K562 (cell line): Measurements from ENCODE around the gene ADM2. TPM values are rescaled to one million over a fixed set of nuclear protein-coding genes. Genes with fewer than 3 reads are reported as not detected.

Experiments
- ATAC-seq: fragments of 200-7000 bp; cut with Tn5 transposase; 3 replicates; pipeline ENCODE4 v1.9.1; 2020; ENCODE audit warnings: moderate library complexity
- BruUV-seq: library from RNA; stranded (reverse); fragments of 400-500 nt; replicated peaks from 2 replicates; lab custom pipeline; 2021; lab: Mats Ljungman, UMichigan
- CTCF ChIA-PET: fragments of 300-600 bp; formaldehyde crosslinking; extraction: SDS; loops from one replicate; lab custom pipeline; 2021; ENCODE audit warnings: low intra/inter-chr PET ratio; lab: Yijun Ruan, JAX
- POLR2A ChIA-PET: fragments of 300-600, 350-650 bp; sonication (Branson Sonifier 250); formaldehyde crosslinking; extraction: SDS; loops from one replicate; lab custom pipeline; 2021; ENCODE audit warnings: antibody characterized with exemption, inconsistent platforms; lab: Yijun Ruan, JAX
- DNase-seq, 4 experiments: peaks; one replicate each; pipeline versions ENCODE4 v3.0.0 to v3.0.0-alpha.2; 2011 to 2018; ENCODE audit warnings: low spot score in 3 of 4, mixed read lengths in 3 of 4; ENCODE audit errors: extremely low read depth in 1 of 4
- FAIRE-seq: peaks from 2 replicates; lab custom pipeline; 2011; peaks lifted over from hg19 to GRCh38; lab: Jason Lieb, UNC
- H2AFZ ChIP-seq: 2 replicates; pipeline ENCODE4 v1.6.0; 2011; ENCODE audit warnings: low read depth, low read length, control low read depth, inconsistent platforms
- H3K27ac ChIP-seq: fragments of 200-600 bp; 3 replicates; pipeline ENCODE4 v1.8.0; 2011; ENCODE audit warnings: low read depth, mild to moderate bottlenecking, control low read depth, inconsistent platforms, low read length, moderate library complexity, mixed read lengths; ENCODE audit errors: extremely low read depth
- H3K27me3 ChIP-seq, 2 experiments: fragments of 300-600 bp in 1 of 2; 2 replicates in 1 of 2; 3 replicates in 1 of 2; pipeline versions ENCODE4 v1.6.0 to v1.8.0; 2011; ENCODE audit warnings: inconsistent platforms in 2 of 2, low read length in 2 of 2, mild to moderate bottlenecking in 1 of 2, mixed read lengths in 1 of 2, moderate library complexity in 1 of 2; ENCODE audit not compliant: control insufficient read depth in 2 of 2, insufficient read depth in 2 of 2
- H3K36me3 ChIP-seq: fragments of 300-600 bp; 3 replicates; pipeline ENCODE4 v1.8.0; 2011; ENCODE audit warnings: mild to moderate bottlenecking, low read length, inconsistent platforms; ENCODE audit not compliant: control insufficient read depth, insufficient read depth
- H3K4me1 ChIP-seq, 2 experiments: fragments of 200-600 bp in 1 of 2; replicated peaks in 1 of 2; 2 replicates in 1 of 2; 3 replicates in 1 of 2; pipeline versions ENCODE4 v1.5.1 to v1.8.0; 2011; ENCODE audit warnings: inconsistent platforms in 2 of 2, low read length in 2 of 2, mild to moderate bottlenecking in 1 of 2, mixed read lengths in 1 of 2, moderate library complexity in 1 of 2; ENCODE audit not compliant: control insufficient read depth in 2 of 2, insufficient read depth in 2 of 2
- H3K4me2 ChIP-seq: 2 replicates; pipeline ENCODE4 v1.6.1; 2011; ENCODE audit warnings: low read length, control low read depth, inconsistent platforms, mixed read lengths; ENCODE audit not compliant: insufficient read depth
- H3K4me3 ChIP-seq: fragments of 200-600 bp; sonication (generic), shearing (Covaris generic); 2 replicates; pipeline ENCODE4 v1.5.1; 2016; ENCODE audit warnings: control low read depth, inconsistent platforms
- H3K79me2 ChIP-seq: fragments of 200-600 bp; 3 replicates; pipeline ENCODE4 v1.8.0; 2011; ENCODE audit warnings: low read length, inconsistent platforms; ENCODE audit not compliant: control insufficient read depth, insufficient read depth
- H3K9ac ChIP-seq, 2 experiments: 2 replicates each; pipeline versions ENCODE4 v1.6.0 to v1.6.1; 2011; ENCODE audit warnings: low read depth in 2 of 2, low read length in 2 of 2, control low read depth in 1 of 2, inconsistent platforms in 1 of 2, mild to moderate bottlenecking in 1 of 2, mixed read lengths in 1 of 2; ENCODE audit not compliant: insufficient read depth in 1 of 2
- H3K9me1 ChIP-seq: one replicate; pipeline ENCODE4 v1.6.0; 2011; ENCODE audit warnings: inconsistent platforms, mild to moderate bottlenecking, low read length, moderate library complexity; ENCODE audit not compliant: control insufficient read depth, insufficient read depth
- H3K9me3 ChIP-seq: replicated peaks from 2 replicates; pipeline ENCODE4 v1.5.1; 2011; ENCODE audit warnings: low read depth, low read length, inconsistent platforms; ENCODE audit not compliant: control insufficient read depth, insufficient read depth
- H4K20me1 ChIP-seq: replicated peaks from 2 replicates; pipeline ENCODE4 v1.6.1; 2011; ENCODE audit warnings: low read length, inconsistent platforms, mixed read lengths; ENCODE audit not compliant: control insufficient read depth, insufficient read depth
- BRCA1 ChIP-seq, 2 experiments: fragments of 450-650 bp in 1 of 2; sonication (generic) in 1 of 2; formaldehyde crosslinking in 1 of 2; IDR thresholded peaks; 2 replicates each; pipeline versions ENCODE4 v1.5.0 to v1.6.1; 2017 to 2020; ENCODE audit warnings: mild to moderate bottlenecking in 1 of 2, missing genetic modification reagents in 1 of 2
- E2F4 ChIP-seq: sonication (generic); formaldehyde crosslinking; IDR thresholded peaks from 2 replicates; pipeline ENCODE4 v1.8.0; 2022; ENCODE audit warnings: mild to moderate bottlenecking, low read depth, missing genetic modification reagents
- ELF4 ChIP-seq: fragments of 450-650 bp; formaldehyde crosslinking; IDR thresholded peaks from 2 replicates; pipeline ENCODE4 v1.4.0; 2022; ENCODE audit warnings: missing genetic modification characterization
- JUND ChIP-seq, 2 experiments: IDR thresholded peaks; 2 replicates in 1 of 2; 3 replicates in 1 of 2; pipeline ENCODE4 v1.6.1; 2011; ENCODE audit warnings: borderline replicate concordance in 2 of 2, low read depth in 2 of 2, low read length in 2 of 2, improper control_type of control experiment in 1 of 2, missing biosample characterization in 1 of 2, missing genetic modification characterization in 1 of 2, missing genetic modification reagents in 1 of 2
- KHSRP ChIP-seq: fragments of 450-650 bp; IDR thresholded peaks from 2 replicates; pipeline ENCODE4 v1.6.1; 2017
- LEF1 ChIP-seq: fragments of 450-650 bp; IDR thresholded peaks from 2 replicates; pipeline ENCODE4 v1.6.1; 2016; ENCODE audit warnings: mild to moderate bottlenecking
- MYC ChIP-seq, 2 experiments: fragments of 250-450 bp in 1 of 2; sonication (Bioruptor Pico) in 1 of 2; IDR thresholded peaks; 2 replicates each; pipeline versions ENCODE4 v1.5.1 to v1.6.1; 2012 to 2021; ENCODE audit warnings: low read depth in 2 of 2, borderline replicate concordance in 1 of 2, improper control_type of control experiment in 1 of 2, low read length in 1 of 2, mild to moderate bottlenecking in 1 of 2, moderate library complexity in 1 of 2
- SUPT5H ChIP-seq: fragments of 450-650 bp; IDR thresholded peaks from 2 replicates; pipeline ENCODE4 v1.6.1; 2016
- THAP12 ChIP-seq: fragments of 250-450 bp; sonication (Bioruptor Pico); IDR thresholded peaks from 2 replicates; pipeline ENCODE4 v1.9.0; 2021; ENCODE audit warnings: mild to moderate bottlenecking, inconsistent platforms
- TRIM24 ChIP-seq, 2 experiments: fragments of 450-650 bp; IDR thresholded peaks; 2 replicates each; pipeline ENCODE4 v1.6.1; 2016
- ZBTB9 ChIP-seq: fragments of 450-650 bp; formaldehyde crosslinking; IDR thresholded peaks from 2 replicates; pipeline ENCODE4 v1.4.0; 2020; ENCODE audit warnings: mild to moderate bottlenecking, moderate library complexity
- ZEB2 ChIP-seq: fragments of 450-650 bp; IDR thresholded peaks from 2 replicates; pipeline ENCODE4 v1.6.1; 2016
- ZNF121 ChIP-seq: sonication (generic); formaldehyde crosslinking; conservative IDR thresholded peaks from 2 replicates; pipeline ENCODE4 v1.8.0; 2022; ENCODE audit warnings: missing genetic modification reagents
- WGBS: fragments of 100-300 bp; shearing (Covaris generic); methylation state at CpG from one replicate; pipeline ENCODE4 v1.1.6; 2016; ENCODE audit warnings: low coverage, mixed read lengths; ENCODE audit not compliant: insufficient coverage; ENCODE audit errors: missing lambda C conversion rate; 5-methylcytosine and 5-hydroxymethylcytosine counted together
- in situ Hi-C: fragments of 300-500 bp; cut with MboI; formaldehyde crosslinking; loops from 4 replicates; pipeline ENCODE4 v1.15.0; 2018; ENCODE audit warnings: inconsistent platforms, mixed read lengths
- intact Hi-C: fragments of 100-400 bp; cut with micrococcal nuclease; formaldehyde crosslinking; loops from 2 replicates; pipeline ENCODE4 v1.14.2; 2022
- polyA plus RNA-seq, 8 experiments: library from polyadenylated mRNA; depleted of rRNA in 4 of 8; stranded (reverse) in 5 of 8; unstranded in 3 of 8; fragments of >200 nt; fragmentation: Nextera tagmentation in 2 of 8; fragmentation: Illumina TruSeq in 1 of 8; extraction: Ambion mirVana in 2 of 8; extraction: Trizol in 1 of 8; gene quantifications; 2 replicates each; pipeline versions ENCODE4 v1.2.1 to v1.2.3, GENCODE V29; 2011 to 2014; ENCODE audit warnings: inconsistent platforms in 1 of 8, missing spikeins in 1 of 8
- total RNA-seq, 7 experiments: library from RNA; depleted of rRNA in 6 of 7; stranded (reverse); fragments of >200 nt in 6 of 7; fragmentation: Illumina TruSeq in 2 of 7; extraction: Trizol in 2 of 7; gene quantifications; 2 replicates each; pipeline versions ENCODE4 v1.2.1 to v1.2.3, GENCODE V29; 2011 to 2021; ENCODE audit warnings: low replicate concordance in 1 of 7

ADM2 gene
- total and polyA plus RNA-seq, 9 of the 15 experiments (the other 6 are each of a cell fraction or from before 2014, with no cell fraction given) = 0.11 to 5.1 (median 0.38) TPM

DNA sequence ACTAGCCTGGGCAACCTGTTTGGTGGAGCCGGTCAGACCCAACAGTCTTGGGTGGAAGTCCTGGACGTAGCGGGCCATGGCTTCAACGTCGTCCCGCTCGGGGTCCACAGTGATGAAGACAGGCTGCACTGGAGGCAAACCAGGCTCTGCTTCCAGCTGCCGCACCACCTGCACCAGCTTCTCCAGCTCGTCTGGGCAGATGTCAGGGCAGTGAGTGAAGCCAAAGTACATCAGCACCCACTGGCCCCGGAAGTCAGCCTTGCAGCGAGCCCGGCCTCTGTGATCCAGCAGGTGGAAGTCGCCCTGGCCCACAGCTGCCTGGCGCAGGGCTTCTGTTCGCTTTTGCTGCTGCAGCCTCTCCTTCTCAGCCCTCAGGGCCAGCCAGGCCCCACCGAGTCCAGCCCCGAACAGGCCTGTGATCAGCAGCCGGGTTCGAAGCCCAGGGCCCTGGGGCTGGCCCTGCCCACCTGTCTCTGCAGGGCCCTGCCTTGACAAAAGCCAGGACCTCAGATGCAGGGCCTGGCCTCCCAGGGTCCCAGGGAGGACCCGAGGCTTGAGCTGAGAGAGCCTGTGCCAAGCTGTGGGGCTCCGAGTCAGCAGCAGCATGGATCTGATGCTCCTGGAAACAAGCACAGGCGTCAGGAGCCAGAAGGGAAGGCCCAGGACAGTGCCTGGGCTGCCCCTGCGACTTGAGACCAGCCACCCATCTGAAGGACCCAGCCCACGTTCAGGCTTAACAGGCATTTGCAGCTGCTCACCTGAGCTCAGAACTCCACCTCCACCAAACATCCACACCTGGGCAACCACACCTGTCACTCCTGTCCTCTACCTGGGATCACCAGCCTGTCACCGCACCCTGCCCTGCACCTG is 42.7 kb downstream of the ADM2 start:
- in situ Hi-C loops (loop anchor here (5.0 kb wide), 1 partner anchor 43 kb away; no protein-coding TSS in a partner anchor), intact Hi-C loops (no loop called here)
- H3K79me2 ChIP-seq = peaks cover 34% of the 10 kb centered on the region
- no peaks in the 10 kb centered on the region for H3K9me1 ChIP-seq
- BruUV-seq = no TSS peak
- H3K27me3 ChIP-seq = no peaks in the 10 kb centered on the region
- H3K27ac ChIP-seq = peak overlapping the region; percentile 89; the same call in 2 of the 3 replicates
- ChIA-PET POLR2A (interaction anchor here (0.6 to 5.3 kb wide), 4 partner anchors 15 to 282 kb away, joined by 3 to 65 read pairs (median 3); partner anchors contain the start of genes CHKB, KLHDC7B, LMF2 and NCAPH2), CTCF (no interaction called here)
- ATAC-seq (no peak), DNase-seq (no peak), FAIRE-seq (no peak)
- peaks cover 8 to 52% of the 10 kb centered on the region in 2 experiments; a peak in 4 of 5 replicates for H3K4me1 ChIP-seq
- H3K9me3 ChIP-seq = no peaks in the 10 kb centered on the region
- H3K36me3 ChIP-seq = peaks cover 47% of the 10 kb centered on the region; the same call in 1 of the 3 replicates
- no peak overlapping the region for H2AFZ ChIP-seq
- H4K20me1 ChIP-seq = peaks cover 12% of the 10 kb centered on the region; the same call in 1 of the 2 replicates
- H3K4me3 ChIP-seq = peak overlapping the region; percentile 71
- peak overlapping the region; percentile 88 for H3K4me2 ChIP-seq
- WGBS = 70% methylated on average over 14 of the region's 25 CpGs
- H3K9ac ChIP-seq = peak overlapping the region; percentile 86 to 96
- TF ChIP-seq LEF1 (no peak), BRCA1 (IDR thresholded peaks at IDR 0.05) (no peak), BRCA1 (CRISPR knock-in tag; IDR thresholded peaks at IDR 0.05) (no peak), MYC (IDR thresholded peaks at IDR 0.05; ENCODE audit: low read depth, low read length) (no peak), MYC (CRISPR knock-in tag; IDR thresholded peaks at IDR 0.05; ENCODE audit: borderline replicate concordance, low read depth) (no peak), KHSRP (no peak), SUPT5H (0 out of 2 replicates have a peak, but pooled peaks have one; percentile 27), ELF4 (CRISPR knock-in tag) (no peak), ZEB2 (0 out of 2 replicates have a peak, but pooled peaks have one; percentile 36), E2F4 (CRISPR knock-in tag) (no peak), ZBTB9 (CRISPR knock-in tag) (no peak), TRIM24 (IDR thresholded peaks at IDR 0.05) (no peak), ZNF121 (CRISPR knock-in tag) (no peak), THAP12 (CRISPR knock-in tag) (no peak), JUND (IDR thresholded peaks at IDR 0.05; ENCODE audit: borderline replicate concordance, low read depth, low read length) (no peak), JUND (tag; IDR thresholded peaks at IDR 0.05; ENCODE audit: borderline replicate concordance, low read depth, low read length) (no peak)
